ENCODE data around the gene YPEL3.

Gene YPEL3

GRCh38 chr16:30069611-30070462, 26.2 kb downstream of the YPEL3 start:
- no peak for DNase-seq (ENCODE audit: low read depth in 2 of 2)

DNA sequence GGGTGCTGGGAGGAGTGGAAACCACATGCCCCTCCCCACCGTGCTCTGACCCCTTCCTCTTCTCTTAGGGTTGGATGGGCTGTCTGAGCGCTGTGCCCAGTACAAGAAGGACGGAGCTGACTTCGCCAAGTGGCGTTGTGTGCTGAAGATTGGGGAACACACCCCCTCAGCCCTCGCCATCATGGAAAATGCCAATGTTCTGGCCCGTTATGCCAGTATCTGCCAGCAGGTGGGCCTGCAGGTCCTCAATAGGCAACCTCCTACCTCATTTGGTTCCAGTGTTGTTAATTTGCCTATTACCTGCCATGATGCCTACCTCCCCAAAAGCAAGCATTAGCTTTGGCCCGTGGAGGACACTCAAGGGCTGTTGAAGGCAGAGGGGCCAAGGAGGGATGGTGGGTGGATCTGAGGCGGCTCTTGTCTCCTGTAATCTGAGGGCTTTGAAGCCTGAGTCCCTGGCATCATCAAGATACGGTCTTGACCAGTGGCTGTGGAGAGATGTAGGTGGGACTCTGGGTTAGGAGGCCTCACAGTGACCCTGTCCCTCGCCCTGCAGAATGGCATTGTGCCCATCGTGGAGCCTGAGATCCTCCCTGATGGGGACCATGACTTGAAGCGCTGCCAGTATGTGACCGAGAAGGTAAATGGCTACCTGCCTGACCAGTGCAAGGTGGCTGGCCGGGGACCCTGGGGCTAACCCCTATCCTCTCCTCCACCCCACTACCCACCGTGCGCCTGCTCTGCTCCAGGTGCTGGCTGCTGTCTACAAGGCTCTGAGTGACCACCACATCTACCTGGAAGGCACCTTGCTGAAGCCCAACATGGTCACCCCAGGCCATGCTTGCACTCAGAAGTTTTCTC, 27.0 kb downstream of the YPEL3 start:
- DNase-seq (ENCODE audit: low read depth in 2 of 2) = no peak

DNA sequence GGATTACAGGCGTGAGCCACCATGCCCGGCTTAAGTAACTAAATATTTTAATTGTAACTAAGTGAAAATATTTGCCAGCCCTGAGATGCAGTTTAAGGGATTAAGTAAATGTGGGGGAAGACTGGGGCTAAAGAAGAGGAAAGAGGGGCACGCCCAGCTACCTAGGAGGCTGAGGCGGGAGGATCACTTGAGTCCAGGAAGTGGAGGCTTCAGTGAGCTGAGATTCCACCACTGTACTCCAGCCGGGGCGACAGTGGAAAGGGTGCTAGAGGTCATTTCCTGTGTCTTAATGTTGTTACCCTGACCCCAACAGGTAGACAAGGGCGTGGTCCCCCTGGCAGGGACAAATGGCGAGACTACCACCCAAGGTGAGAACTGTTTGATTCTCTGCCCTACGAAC, 27.7 kb downstream of the YPEL3 start:
- no peak for DNase-seq (ENCODE audit: low read depth in 2 of 2)

- DNase-seq (ENCODE audit: low read depth in 2 of 2) = no peak
These were observed 28.5 kb downstream of the YPEL3 start for GRCh38 chr16:30067584-30067916.

GRCh38 chr16:30066761-30067583, 29.0 kb downstream of the YPEL3 start:
- no peak for DNase-seq (ENCODE audit: low read depth in 2 of 2)

- no peak for DNase-seq (ENCODE audit: low read depth in 2 of 2)
These were observed 29.9 kb downstream of the YPEL3 start for GRCh38 chr16:30065943-30066760.

GRCh38 chr16:30065102-30065942, 30.7 kb downstream of the YPEL3 start, which contains the start of gene ALDOA:
TSS of gene ALDOA (plus strand) at chr16:30065760. CDS start at chr16:30066898, 1,138 bp downstream.
- DNase-seq (ENCODE audit: low read depth in 2 of 2) = peak; percentile 87 to 93

DNA sequence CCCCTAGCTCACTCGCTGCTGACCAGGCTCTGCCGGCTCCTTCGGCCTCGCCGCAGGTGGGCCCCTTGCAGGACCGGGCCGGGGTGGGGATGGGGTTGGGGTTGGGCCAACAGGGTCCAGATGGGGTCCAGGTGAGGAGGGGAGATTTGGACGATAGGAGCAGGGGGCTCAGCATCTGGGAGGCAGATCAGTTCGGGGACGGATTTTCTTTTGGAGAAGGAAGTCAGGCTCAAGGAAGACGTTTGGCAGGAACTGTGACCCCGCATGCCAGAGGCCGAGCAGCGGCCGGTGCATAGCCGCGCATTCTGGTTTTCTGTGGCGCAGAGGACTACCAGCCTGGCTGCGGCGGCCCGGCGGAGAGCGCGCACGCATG, 31.3 kb downstream of the YPEL3 start:
- no peak for DNase-seq (ENCODE audit: low read depth in 2 of 2)

- DNase-seq (ENCODE audit: low read depth in 2 of 2) = peak; percentile 33 to 56
These were observed 31.9 kb downstream of the YPEL3 start for GRCh38 chr16:30063893-30064728.

DNA sequence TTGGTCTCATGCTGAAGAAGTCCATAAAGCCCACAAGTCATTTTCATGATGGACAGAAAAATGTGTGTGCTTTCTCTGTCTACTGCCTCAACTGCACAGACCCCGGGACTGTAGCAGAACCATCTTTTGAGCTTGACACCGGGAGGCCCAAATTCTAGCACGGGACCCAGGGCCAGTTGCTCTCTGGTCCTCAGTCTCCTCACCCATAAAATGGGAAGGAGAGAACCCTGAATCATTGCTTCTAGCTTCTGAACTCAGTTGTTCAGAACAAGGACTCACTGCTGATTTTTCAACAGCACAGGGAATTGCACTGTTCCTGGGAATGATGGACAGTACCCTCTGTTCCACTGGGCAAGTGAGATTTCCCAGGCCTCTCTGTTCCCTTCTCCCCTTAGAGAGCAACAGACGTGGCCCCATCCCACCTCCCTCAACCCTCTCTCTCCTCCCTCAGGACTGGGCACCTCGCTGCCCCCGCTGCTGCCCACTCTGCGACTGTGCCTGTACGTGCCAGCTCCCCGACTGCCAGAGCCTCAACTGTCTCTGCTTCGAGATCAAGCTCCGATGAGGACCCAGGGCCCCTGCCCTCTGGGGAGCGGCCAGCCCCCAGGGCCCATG, 32.6 kb downstream of the YPEL3 start:
- DNase-seq (ENCODE audit: low read depth in 2 of 2) = no peak

DNA sequence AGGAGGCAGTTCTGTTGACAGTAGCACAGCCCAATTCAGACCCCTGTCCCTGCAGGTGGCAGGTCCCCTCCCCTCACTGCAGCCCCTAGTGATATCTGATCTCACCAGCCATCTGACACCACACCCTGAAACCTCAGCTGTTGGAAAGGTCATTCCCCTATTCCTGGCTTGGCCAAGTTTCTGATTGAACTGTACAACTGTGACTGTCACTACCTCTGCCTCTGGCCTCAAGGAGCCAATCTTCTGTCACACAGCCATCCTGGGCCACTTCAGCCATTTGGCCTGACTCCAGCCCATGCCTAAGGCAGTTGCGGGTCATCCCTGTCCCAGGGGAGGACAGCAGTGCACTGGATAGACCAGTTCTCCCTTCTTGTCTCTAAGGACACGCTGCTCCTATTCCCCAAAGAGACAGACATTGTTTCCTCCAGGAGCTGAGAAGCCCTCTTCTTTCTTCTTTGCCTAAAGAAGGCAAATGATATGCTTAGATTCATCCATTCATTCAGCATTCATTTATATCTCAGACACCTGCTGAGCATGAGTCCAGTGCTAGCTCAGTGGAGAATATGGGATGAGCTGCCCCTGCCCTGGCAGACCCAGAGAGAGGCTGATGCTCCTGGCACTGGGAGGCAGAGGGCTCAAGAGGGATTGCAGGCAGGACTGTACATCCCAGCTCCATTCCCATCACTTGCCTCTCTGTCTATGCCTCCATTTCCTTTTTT, 35.0 kb downstream of the YPEL3 start:
- DNase-seq (ENCODE audit: low read depth in 2 of 2) = no peak

- no peak for DNase-seq (ENCODE audit: low read depth in 2 of 2)
These were observed 35.7 kb downstream of the YPEL3 start for GRCh38 chr16:30060346-30060745.

DNA sequence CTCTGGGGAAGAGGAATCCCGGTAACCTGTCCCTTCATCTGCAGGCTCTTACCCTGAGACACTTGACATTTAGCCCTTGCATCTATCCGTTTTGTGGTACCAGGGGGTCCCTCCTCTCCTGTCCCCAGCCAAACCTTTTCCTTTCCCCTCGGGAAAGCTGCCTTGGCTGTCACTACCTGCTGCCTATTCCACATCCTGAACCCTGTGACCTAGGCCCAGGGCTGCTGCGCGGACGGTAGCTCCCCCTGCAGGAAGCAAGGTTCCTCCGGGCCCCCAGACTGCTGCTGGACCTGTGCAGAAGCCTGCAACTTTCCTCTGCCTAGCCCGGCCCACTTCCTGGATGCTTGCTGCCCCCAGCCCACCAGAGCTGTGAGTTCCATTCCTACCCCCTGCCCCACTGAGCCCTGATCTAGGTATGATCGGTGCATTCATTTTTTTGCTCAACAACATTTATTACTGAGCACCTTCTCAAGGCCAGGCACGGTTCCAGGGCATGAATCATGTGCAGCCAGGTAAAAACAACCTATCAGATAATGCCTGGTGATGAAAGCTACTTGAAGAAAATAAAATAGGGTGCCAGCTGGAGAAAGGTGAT, 41.0 kb downstream of the YPEL3 start:
- DNase-seq (ENCODE audit: low read depth in 2 of 2) = no peak

GRCh38 chr16:30054451-30054850, 41.6 kb downstream of the YPEL3 start:
- no peak for DNase-seq (ENCODE audit: low read depth in 2 of 2)

- DNase-seq (ENCODE audit: low read depth in 2 of 2) = no peak
These were observed 42.5 kb downstream of the YPEL3 start for GRCh38 chr16:30053376-30054015.

DNA sequence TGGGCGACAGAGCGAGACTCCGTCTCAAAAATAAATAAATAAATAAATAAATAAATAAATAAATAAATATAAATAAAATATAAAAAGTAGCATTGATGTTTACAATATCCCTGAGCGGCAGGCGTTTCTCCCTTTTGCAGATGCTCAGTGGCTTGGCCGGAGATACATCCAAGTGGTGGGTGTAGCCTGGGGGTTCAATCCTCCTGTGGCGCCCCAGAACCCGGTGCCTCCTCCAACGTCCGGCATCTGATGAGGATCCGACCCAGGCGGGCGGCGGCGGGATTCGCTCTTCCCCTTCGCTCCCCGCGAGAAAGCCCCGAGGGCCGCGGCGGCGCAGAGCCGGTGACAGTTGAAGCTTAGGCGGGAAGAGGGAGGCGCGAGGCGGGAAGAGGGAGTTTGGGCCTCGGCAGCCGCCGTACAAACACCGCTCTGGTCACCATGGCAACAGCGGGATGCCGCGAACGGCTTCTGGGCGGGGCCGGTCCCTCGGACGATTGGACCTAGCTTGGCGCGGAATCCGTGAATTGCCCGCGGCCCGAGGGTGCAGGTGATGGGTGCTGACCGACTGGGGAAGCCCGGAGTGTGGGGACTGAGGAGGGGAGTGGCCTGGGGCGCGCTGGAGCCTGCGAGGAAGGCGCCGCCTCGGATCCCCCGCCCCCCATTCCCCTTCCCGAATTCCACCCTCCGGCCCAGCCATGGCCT, 43.2 kb downstream of the YPEL3 start:
- DNase-seq (ENCODE audit: low read depth in 2 of 2) = peak; percentile 73 to 78

GRCh38 chr16:30051518-30051917, 44.5 kb downstream of the YPEL3 start:
- DNase-seq (ENCODE audit: low read depth in 2 of 2) = no peak
